Cardiac fibroblast (primary cell): ENCODE results near the gene ZNF746.

Experiments
- DNase-seq, 2 donors: peaks; one replicate each; pipeline versions ENCODE4 v3.0.0 to v3.0.0-alpha.2; 2010; ENCODE audit warnings: low read depth in 2 of 2
- H3K4me3 ChIP-seq, 2 donors: replicated peaks in 1 of 2; 1 replicate in 1 of 2; 2 replicates in 1 of 2; pipeline ENCODE4 v1.5.1; 2011; ENCODE audit warnings: low read depth in 2 of 2, low read length in 2 of 2, mild to moderate bottlenecking in 2 of 2, moderate library complexity in 1 of 2
- CTCF ChIP-seq: IDR thresholded peaks from one replicate; pipeline ENCODE4 v1.5.1; 2011; ENCODE audit warnings: low read depth, mild to moderate bottlenecking, low read length, inconsistent platforms

ZNF746 gene

DNA sequence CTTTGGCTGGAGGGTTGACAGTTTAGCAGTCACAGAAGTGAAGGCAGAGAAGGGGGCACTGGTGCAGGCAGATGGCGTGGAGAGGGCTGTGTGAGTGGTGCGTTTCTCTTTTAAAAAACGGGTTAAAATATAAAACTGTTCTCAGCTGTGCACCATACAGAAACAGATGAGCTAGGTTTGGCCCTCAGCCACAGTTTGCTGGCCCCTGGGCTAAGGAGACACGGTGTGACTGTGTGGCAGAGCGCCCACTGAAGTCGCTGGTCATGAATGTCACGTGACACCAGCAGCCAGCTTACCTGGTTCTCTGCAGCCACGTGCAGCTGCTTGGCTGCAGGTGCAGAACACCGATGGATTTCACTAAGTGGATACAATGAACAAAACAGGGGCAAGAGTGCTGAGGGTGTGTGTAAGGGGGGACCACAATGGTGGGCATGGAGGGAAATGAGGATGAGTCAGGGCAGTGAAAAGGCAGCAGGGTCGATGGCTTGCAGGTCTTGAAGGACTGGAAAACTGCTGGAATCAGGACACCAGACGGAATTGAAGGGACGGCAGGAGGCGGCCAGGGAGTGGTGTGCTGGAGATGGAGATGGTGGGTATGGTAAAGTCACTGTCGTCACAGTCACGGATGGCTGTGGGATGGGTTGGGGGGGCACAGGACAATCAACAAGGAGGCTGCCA is 7.4 kb downstream of the ZNF746 start:
- DNase-seq = no peak
- no peak overlapping the region for H3K4me3 ChIP-seq
- TF ChIP-seq CTCF = no peak

DNA sequence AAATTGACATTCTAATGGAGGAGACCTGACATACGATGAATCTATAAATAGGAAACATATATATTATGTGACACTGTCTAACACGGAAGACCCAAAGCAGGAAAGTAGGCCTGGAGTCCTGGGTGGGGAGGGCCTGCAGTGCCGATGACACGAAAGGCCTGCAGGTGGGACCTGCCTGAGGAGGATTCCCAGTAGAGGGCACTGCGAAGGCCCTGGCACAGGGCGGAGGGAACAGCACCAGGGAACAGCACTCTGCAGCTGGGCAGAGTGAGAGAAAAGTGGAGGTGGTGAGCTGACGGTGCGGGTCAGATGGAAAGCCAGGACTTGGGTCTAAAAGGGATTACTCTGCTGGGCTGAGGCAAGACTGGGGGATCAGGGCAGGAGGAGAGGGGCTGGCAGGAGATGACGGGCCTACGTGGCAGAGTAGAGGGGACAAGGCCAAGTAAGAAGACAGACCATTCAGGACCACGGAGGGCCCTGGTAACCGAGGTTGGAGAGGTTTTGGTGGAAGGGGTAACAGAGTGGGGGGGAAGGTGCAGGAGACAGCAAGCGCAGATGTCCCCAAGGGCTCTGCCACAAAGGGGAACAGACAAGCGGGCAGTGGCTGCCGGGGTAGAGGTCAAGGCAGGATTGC is 8.1 kb downstream of the ZNF746 start:
- DNase-seq = no peak
- TF ChIP-seq CTCF = no peak
- no peak overlapping the region for H3K4me3 ChIP-seq

DNA sequence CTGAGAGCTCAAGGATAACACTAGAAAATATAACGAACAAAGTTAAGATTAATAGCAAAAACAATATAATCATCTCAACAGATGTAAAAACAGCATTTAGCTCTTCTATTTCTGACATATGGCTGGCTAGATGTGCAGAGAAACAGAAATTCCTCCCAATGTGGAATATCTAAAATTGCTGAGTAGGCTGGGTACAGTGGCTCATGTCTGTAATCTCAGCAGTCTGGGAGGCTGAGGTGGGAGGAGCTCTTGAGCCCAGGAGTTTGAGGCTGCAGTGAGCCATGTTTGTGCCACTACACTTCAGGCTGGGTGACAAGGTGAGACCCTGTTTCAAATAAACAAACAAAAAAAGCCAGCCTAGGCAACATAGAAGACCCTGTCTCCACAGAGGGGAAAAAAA is 18.0 kb downstream of the ZNF746 start:
- TF ChIP-seq CTCF = no peak
- DNase-seq = no peak
- no peak overlapping the region for H3K4me3 ChIP-seq

DNA sequence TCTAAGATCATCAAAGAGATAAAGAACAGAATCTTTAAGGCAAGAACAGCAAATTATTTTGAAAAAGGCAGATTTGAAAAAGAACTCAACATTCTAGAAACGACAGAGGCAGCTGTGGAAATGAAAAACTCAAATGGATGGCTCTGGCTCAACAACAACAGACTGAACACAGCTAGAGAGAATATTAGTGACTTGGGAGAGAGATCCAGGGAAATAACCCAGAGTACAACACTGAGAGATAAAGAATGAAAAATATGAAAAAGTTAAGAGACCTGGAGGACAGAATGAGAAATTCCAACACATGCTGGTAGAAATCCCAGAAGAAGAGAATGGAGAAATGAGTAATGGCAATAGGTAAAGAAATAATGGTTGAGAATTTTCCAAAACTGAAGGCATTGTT is 18.9 kb downstream of the ZNF746 start:
- no peak overlapping the region for H3K4me3 ChIP-seq
- DNase-seq = no peak
- TF ChIP-seq CTCF = no peak

DNA sequence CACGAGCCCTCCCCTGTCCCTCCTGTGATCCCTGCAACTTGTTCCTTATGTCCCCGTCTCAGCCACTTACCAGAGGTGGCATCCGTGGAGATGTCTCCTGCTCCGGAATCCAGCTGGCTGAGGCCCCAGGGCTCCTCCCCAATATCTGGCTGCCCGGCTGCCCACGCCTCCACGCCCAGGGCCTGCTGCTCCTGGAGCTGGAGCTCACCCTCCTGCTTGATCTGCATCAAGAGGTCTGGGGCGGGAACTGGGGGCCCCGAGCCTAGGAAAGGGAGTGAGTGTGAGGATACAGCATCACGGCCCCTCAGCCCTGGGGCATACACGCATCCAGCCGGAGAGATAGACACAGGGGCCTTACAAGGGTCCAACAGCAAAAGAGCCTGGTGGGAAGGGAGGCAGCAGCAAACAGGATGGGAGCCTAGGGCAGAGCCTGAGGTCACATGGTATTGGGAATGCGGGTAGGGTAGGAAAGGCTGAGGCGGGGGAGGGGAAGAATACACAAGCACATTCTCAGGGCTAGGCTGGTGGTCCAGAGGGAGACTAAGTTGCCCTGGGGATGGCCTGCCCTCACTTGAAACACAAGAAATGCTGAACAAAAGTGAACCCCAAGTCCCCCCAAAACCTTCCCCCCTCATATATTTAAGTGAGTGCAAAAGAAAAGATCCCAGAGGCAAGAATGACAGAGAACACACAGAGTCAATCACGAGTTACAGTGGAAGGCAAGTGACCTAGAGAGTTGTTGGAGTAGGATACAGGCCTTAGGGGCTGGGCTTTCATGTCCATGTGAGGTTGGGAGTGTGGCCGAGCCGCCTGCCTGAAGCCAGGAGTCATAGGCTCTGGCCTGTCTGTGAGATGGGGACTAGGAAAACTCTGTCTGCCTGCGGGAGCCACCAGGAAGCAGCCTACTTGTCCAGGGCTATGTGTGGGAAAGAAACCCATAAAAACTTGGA is 19.8 kb downstream of the ZNF746 start:
- no peak overlapping the region for H3K4me3 ChIP-seq
- no peak for DNase-seq
- no peak for TF ChIP-seq CTCF

- no peak for DNase-seq
- H3K4me3 ChIP-seq = no peak overlapping the region
- TF ChIP-seq CTCF = no peak
These were observed 20.8 kb downstream of the ZNF746 start for GRCh38 chr7:149476791-149477190.
